Kidney (tissue), 14 donors: Measurements from ENCODE around the gene SMIM20. TPM values are rescaled to one million over a fixed set of nuclear protein-coding genes. Genes with fewer than 3 reads are reported as not detected.

Experiments
- DNase-seq, 5 donors: peaks; one replicate each; pipeline ENCODE4 v3.0.0-alpha.2; 2013 to 2020
- FAIRE-seq: peaks from 2 replicates; lab custom pipeline; 2012; peaks lifted over from hg19 to GRCh38; lab: Jason Lieb, UNC
- H3K27ac ChIP-seq, 2 donors: one replicate each; pipeline ENCODE4 v1.7.0; 2013; ENCODE audit warnings: low read depth in 2 of 2, low read length in 2 of 2, inconsistent platforms in 1 of 2
- H3K27me3 ChIP-seq: one replicate; pipeline ENCODE4 v1.7.1; 2013; ENCODE audit warnings: low read length, inconsistent platforms; ENCODE audit not compliant: control insufficient read depth, insufficient read depth
- H3K36me3 ChIP-seq, 3 donors: one replicate each; pipeline versions ENCODE4 v1.7.0 to v1.7.1; 2013; ENCODE audit warnings: low read length in 3 of 3, control low read depth in 1 of 3, inconsistent platforms in 1 of 3; ENCODE audit not compliant: insufficient read depth in 3 of 3, control insufficient read depth in 2 of 3
- H3K4me1 ChIP-seq, 3 donors: one replicate each; pipeline versions ENCODE4 v1.7.0 to v1.7.1; 2013; ENCODE audit warnings: low read length in 3 of 3, inconsistent platforms in 1 of 3, low read depth in 1 of 3; ENCODE audit not compliant: control insufficient read depth in 2 of 3, insufficient read depth in 2 of 3
- H3K4me3 ChIP-seq, 3 donors: one replicate each; pipeline versions ENCODE4 v1.7.0 to v1.8.1; 2013; ENCODE audit warnings: low read length in 3 of 3, control low read depth in 1 of 3, inconsistent platforms in 1 of 3
- H3K9ac ChIP-seq, 3 donors: one replicate each; pipeline versions ENCODE4 v1.7.0 to v1.7.1; 2013; ENCODE audit warnings: low read length in 3 of 3, control low read depth in 1 of 3, inconsistent platforms in 1 of 3
- H3K9me3 ChIP-seq, 3 donors: one replicate each; pipeline versions ENCODE4 v1.7.0 to v1.7.1; 2013; ENCODE audit warnings: low read length in 3 of 3, control low read depth in 1 of 3, inconsistent platforms in 1 of 3; ENCODE audit not compliant: control insufficient read depth in 2 of 3, insufficient read depth in 1 of 3
- intact Hi-C: fragments of 100-400 bp; cut with DNase I; formaldehyde crosslinking; loops from one replicate; pipeline ENCODE4 v1.11.1; 2022
- polyA plus RNA-seq: library from polyadenylated mRNA; stranded (reverse); fragments of 350-450 nt; fragmentation: Illumina TruSeq; extraction: RNeasy Lipid Tissue Mini Kit (QIAGEN cat#74804); gene quantifications from one replicate; pipeline ENCODE4 v1.2.3, GENCODE V29; 2014; ENCODE audit warnings: low read depth, low replicate concordance; ENCODE audit not compliant: insufficient read depth
- total RNA-seq: library from RNA; stranded (reverse); fragmentation: NEBNext Ultra II Directional; extraction: Animal tissue kit (Norgen Biotek cat#: 25700); gene quantifications from one replicate; pipeline ENCODE4 v1.2.1, GENCODE V29; 2021
- TF ChIP-seq, protein P1 (sequence below): IDR thresholded peaks from 3 replicates; pipeline ENCODE4 v1.5.1; 2012; ENCODE audit warnings: mild to moderate bottlenecking, moderate library complexity, borderline replicate concordance; ENCODE audit not compliant: insufficient read depth; ENCODE audit errors: extremely low read depth
- donor health status: control.
- donor health status: control.
- donor health status: control.
- donor health status: control.
- donor health status: control.
- donor health status: DM: yes; HTN: yes; CAD: no.
- donor health status: Normal renal cell carcinoma (clear cell type).

The SMIM20 gene
- total and polyA plus RNA-seq, 2 donors from 2014 or later: 23.8 to 97.2 TPM

DNA sequence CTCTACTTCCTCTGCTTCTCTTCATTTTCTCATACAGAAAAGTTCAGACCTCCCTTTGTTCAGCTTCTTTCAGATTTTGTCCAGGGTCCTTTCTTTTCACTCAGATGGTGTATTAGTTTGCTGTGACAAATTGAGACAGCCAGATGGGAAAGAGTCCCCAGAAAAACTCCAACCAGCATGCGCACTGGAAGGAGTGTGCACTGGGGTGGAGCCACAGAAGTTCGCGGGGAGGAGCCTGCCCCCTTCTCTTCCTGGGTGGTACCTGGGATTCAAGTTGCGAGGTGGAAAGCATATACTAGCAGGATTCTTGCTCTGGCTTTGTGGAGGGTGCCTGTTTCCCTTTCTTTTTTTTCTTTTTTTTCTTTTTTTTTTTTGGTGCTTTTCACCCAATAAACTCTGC lies 51.6 kb downstream of the SMIM20 start:
- Histone ChIP-seq H3K36me3 (no peaks in the 10 kb centered on the region), H3K9ac (no peak overlapping the region), H3K9me3 (no peaks in the 10 kb centered on the region), H3K4me3 (no peak overlapping the region), H3K27me3 (no peaks in the 10 kb centered on the region), H3K27ac (no peak overlapping the region), H3K4me1 (peaks cover 0 to 2% (median 0%) of the 10 kb centered on the region in 3 donors)
- DNase-seq (peak in 1 of 5 donors; percentile 6), FAIRE-seq (no peak)
- intact Hi-C loops: no loop called here
- TF ChIP-seq, protein P1, sequence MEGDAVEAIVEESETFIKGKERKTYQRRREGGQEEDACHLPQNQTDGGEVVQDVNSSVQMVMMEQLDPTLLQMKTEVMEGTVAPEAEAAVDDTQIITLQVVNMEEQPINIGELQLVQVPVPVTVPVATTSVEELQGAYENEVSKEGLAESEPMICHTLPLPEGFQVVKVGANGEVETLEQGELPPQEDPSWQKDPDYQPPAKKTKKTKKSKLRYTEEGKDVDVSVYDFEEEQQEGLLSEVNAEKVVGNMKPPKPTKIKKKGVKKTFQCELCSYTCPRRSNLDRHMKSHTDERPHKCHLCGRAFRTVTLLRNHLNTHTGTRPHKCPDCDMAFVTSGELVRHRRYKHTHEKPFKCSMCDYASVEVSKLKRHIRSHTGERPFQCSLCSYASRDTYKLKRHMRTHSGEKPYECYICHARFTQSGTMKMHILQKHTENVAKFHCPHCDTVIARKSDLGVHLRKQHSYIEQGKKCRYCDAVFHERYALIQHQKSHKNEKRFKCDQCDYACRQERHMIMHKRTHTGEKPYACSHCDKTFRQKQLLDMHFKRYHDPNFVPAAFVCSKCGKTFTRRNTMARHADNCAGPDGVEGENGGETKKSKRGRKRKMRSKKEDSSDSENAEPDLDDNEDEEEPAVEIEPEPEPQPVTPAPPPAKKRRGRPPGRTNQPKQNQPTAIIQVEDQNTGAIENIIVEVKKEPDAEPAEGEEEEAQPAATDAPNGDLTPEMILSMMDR: no peak

- Histone ChIP-seq H3K36me3 (no peaks in the 10 kb centered on the region), H3K9me3 (no peaks in the 10 kb centered on the region)
- no peak for FAIRE-seq
Measured at GRCh38 chr4:25966171-25966570, 52.2 kb downstream of the SMIM20 start.

DNA sequence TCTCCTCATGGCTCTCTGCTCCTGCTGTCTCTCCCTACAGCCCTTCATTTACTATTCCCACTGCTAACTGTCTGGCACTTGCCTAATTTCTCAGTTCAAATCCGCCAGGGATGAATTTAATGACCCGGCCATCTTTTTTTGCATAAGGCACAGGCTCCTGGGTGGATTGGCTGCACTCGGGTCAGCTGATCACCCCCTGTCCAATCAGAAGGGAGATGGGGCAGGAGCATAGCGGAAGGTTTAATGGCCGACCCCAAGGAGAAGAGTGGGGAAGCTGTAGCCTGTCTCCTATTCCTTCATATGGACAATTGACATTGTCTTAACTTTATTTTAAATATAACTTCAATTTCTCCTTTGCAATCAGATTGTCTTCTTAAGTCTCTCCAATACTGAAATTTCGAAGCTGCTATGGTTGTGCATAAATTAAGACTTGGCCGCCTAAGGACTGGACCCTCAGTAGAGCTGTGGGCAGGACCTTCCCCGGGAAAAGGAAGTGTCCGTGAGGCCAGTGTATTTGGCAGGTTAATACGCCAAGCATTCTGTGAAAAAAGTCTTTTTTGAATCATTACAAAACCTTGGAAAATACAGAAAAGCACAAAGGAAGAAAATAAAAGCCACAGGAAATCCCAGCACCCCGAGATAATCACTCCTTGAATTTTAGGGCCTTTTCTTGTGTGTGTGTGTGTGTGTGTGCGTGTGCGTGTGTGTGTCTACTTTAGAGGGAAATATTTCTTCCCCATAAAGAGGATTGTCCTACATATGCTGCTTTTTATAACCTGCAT lies 55.5 kb downstream of the SMIM20 start:
- TF ChIP-seq, protein P1: no peak
- no peak overlapping the region for H3K4me3 ChIP-seq
- DNase-seq (no peak), FAIRE-seq (no peak)
- H3K9ac ChIP-seq: no peak overlapping the region
- H3K4me1 ChIP-seq: peaks cover 0 to 2% (median 0%) of the 10 kb centered on the region in 3 donors
- H3K36me3 ChIP-seq: no peaks in the 10 kb centered on the region
- intact Hi-C loops: no loop called here
- H3K27ac ChIP-seq: no peak overlapping the region
- H3K9me3 ChIP-seq: no peaks in the 10 kb centered on the region
- no peaks in the 10 kb centered on the region for H3K27me3 ChIP-seq

More at GRCh38 chr4:25966171-25966570, 52.2 kb downstream of the SMIM20 start:
- Histone ChIP-seq H3K27me3 (no peaks in the 10 kb centered on the region), H3K27ac (no peak overlapping the region), H3K9ac (no peak overlapping the region), H3K4me1 (peaks cover 0 to 2% (median 0%) of the 10 kb centered on the region in 3 donors), H3K4me3 (no peak overlapping the region)
- no peak for DNase-seq
- TF ChIP-seq, protein P1: no peak
- intact Hi-C loops: no loop called here
